Adrenal gland (tissue), 12 donors: ENCODE measurements around the gene CCDC74A. TPM values are rescaled to one million over a fixed set of nuclear protein-coding genes. Genes with fewer than 3 reads are reported as not detected.

Experiments
- DNase-seq, 7 donors: peaks; one replicate each; pipeline ENCODE4 v3.0.0-alpha.2; 2019 to 2020
- H3K27ac ChIP-seq, 5 donors: fragments of 200-600 bp; sonication (generic) in 4 of 5; 1 replicate in 3 of 5; 2 replicates in 2 of 5; pipeline versions ENCODE4 v1.5.1 to v1.8.0; 2016 to 2020; ENCODE audit warnings: mild to moderate bottlenecking in 1 of 5
- H3K27me3 ChIP-seq: fragments of 200-600 bp; 2 replicates; pipeline ENCODE4 v1.8.0; 2021
- H3K36me3 ChIP-seq, 2 donors: fragments of 200-600 bp; replicated peaks in 1 of 2; 1 replicate in 1 of 2; 2 replicates in 1 of 2; pipeline versions ENCODE4 v1.5.1 to v1.8.0; 2018 to 2022
- H3K4me1 ChIP-seq, 2 donors: fragments of 200-600 bp; replicated peaks in 1 of 2; 1 replicate in 1 of 2; 2 replicates in 1 of 2; pipeline versions ENCODE4 v1.5.1 to v1.8.0; 2018 to 2021
- H3K4me3 ChIP-seq, 4 donors: fragments of 200-600 bp; sonication (generic) in 3 of 4; one replicate each; pipeline ENCODE4 v1.5.1; 2016 to 2018
- H3K9me3 ChIP-seq, 3 donors: fragments of 200-600 bp; sonication (generic) in 1 of 3; replicated peaks in 1 of 3; 1 replicate in 2 of 3; 2 replicates in 1 of 3; pipeline versions ENCODE4 v1.5.1 to v1.8.0; 2016 to 2021
- CTCF ChIP-seq, 6 experiments: fragments of 450-650 bp in 4 of 6; fragments of 200-600 bp in 2 of 6; sonication (generic) in 1 of 6; IDR thresholded peaks; 1 replicate in 5 of 6; 2 replicates in 1 of 6; pipeline versions ENCODE4 v1.5.1 to v1.8.0; 2016 to 2021; ENCODE audit warnings: antibody characterized with exemption in 6 of 6, mild to moderate bottlenecking in 2 of 6, moderate library complexity in 1 of 6
- POLR2A ChIP-seq, 2 donors: fragments of 450-650 bp; IDR thresholded peaks; one replicate each; pipeline ENCODE4 v1.6.1; 2017; ENCODE audit warnings: antibody characterized with exemption in 2 of 2, mild to moderate bottlenecking in 2 of 2, moderate library complexity in 1 of 2
- WGBS, 4 donors: extraction: QIAGEN DNeasy Blood & Tissue Kit in 2 of 4; methylation state at CpG; one replicate each; pipeline versions ENCODE4 v1.1.5 to v1.1.7; 2013 to 2017; 5-methylcytosine and 5-hydroxymethylcytosine counted together
- intact Hi-C, 2 donors: fragments of 100-400 bp; cut with DNase I; formaldehyde crosslinking; loops; one replicate each; pipeline versions ENCODE4 v1.14.1 to v1.15.0; 2022 to 2023
- microRNA-seq, 3 donors: library from miRNA; unstranded; fragments of <30 nt; microRNA quantifications; one replicate each; pipeline ENCODE4, GENCODE V29; 2017 to 2020
- polyA plus RNA-seq, 3 donors: library from polyadenylated mRNA; stranded (reverse); fragments of 200-250 nt in 2 of 3; fragments of 350-450 nt in 1 of 3; fragmentation: Illumina TruSeq in 1 of 3; extraction: RNeasy Lipid Tissue Mini Kit (QIAGEN cat#74804) in 1 of 3; gene quantifications; one replicate each; pipeline ENCODE4 v1.2.3, GENCODE V29; 2013 to 2014
- total RNA-seq, 9 donors: library from RNA; depleted of rRNA in 4 of 9; stranded (reverse); fragments of >200 nt in 4 of 9; fragments of 120-200 nt in 1 of 9; fragmentation: NEBNext Ultra II Directional in 1 of 9; extraction: Animal tissue kit (Norgen Biotek cat#: 25700) in 1 of 9; gene quantifications; one replicate each; pipeline versions ENCODE4 v1.1.0 to v1.2.4, GENCODE V29; 2013 to 2023
- donor health status: healthy with polysubstance abuse.
- donor health status: Bipolar disorder and iron deficiency.
- donor health status: DM: yes; HTN: yes; CAD: no.
- donor health status: DM: no; HTN: no; CAD: no.
- donor health status: DM: no; HTN: no; CAD: no.
- donor health status: DM: yes; HTN: yes; CAD: no.

CCDC74A gene
- total and polyA plus RNA-seq, 12 donors, result 8.4 to 77.1 (median 35.2) TPM

- no peak overlapping the region for H3K27ac ChIP-seq
- intact Hi-C loops, result no loop called here
- H3K4me1 ChIP-seq, result no peaks in the 10 kb centered on the region
- WGBS, 4 donors, result 88 to 97% (median 94%) methylated on average over 1 of the region's 1 CpG
- H3K4me3 ChIP-seq, result no peak overlapping the region
- no peaks in the 10 kb centered on the region for H3K36me3 ChIP-seq
- TF ChIP-seq CTCF (IDR thresholded peaks at IDR 0.05) (no peak), POLR2A (IDR thresholded peaks at IDR 0.05) (no peak)
- no peaks in the 10 kb centered on the region for H3K9me3 ChIP-seq
- DNase-seq, result no peak
- H3K27me3 ChIP-seq, result no peaks in the 10 kb centered on the region
Measured at GRCh38 chr2:131572175-131572574, 44.5 kb downstream of the CCDC74A start.

GRCh38 chr2:131577812-131578211 is 50.1 kb downstream of the CCDC74A start:
- WGBS, 4 donors, result 76 to 90% (median 84%) methylated on average over 4 of the region's 4 CpGs
- Histone ChIP-seq H3K27me3 (no peaks in the 10 kb centered on the region), H3K36me3 (no peaks in the 10 kb centered on the region), H3K9me3 (no peaks in the 10 kb centered on the region), H3K4me1 (no peaks in the 10 kb centered on the region), H3K4me3 (no peak overlapping the region), H3K27ac (no peak overlapping the region)
- intact Hi-C loops, result no loop called here
- TF ChIP-seq CTCF (IDR thresholded peaks at IDR 0.05) (no peak), POLR2A (IDR thresholded peaks at IDR 0.05) (no peak)
- DNase-seq, result no peak

GRCh38 chr2:131580187-131580586 is 52.5 kb downstream of the CCDC74A start:
- no peak for TF ChIP-seq POLR2A (IDR thresholded peaks at IDR 0.05)
- no peak for TF ChIP-seq CTCF (IDR thresholded peaks at IDR 0.05)

More at GRCh38 chr2:131580187-131580586, 52.5 kb downstream of the CCDC74A start:
- no peak for DNase-seq
- H3K9me3 ChIP-seq, result no peaks in the 10 kb centered on the region
- intact Hi-C loops, result no loop called here
- no peak overlapping the region for H3K27ac ChIP-seq
- H3K27me3 ChIP-seq, result no peaks in the 10 kb centered on the region
- H3K4me1 ChIP-seq, result no peaks in the 10 kb centered on the region
- WGBS, 4 donors, result 87 to 93% (median 92%) methylated on average over 7 of the region's 7 CpGs
- H3K4me3 ChIP-seq, result no peak overlapping the region
- H3K36me3 ChIP-seq, result no peaks in the 10 kb centered on the region

Small RNA genes within 50 kb of the gene (microRNA-seq; reads per million reads assigned to microRNA genes)
- 0 reads per million in 3 donors for gene MIR4784

Other genes with a start within 250 kb of the CCDC74A start
- gene RAB6D, start 163.7 kb upstream of the CCDC74A start, total RNA-seq, result under 1 TPM in 3 of 9 donors, not detected in 6; 0.10 to 0.22 (median 0.21) TPM
- gene RAB6D, start 163.7 kb upstream of the CCDC74A start, polyA plus RNA-seq, result under 1 TPM in 2 of 3 donors, not detected in 1; 0.08 to 0.53 TPM
- not detected for gene TUBA3D, start 51.8 kb upstream of the CCDC74A start, total RNA-seq
- gene TUBA3D, start 51.8 kb upstream of the CCDC74A start, polyA plus RNA-seq, result under 1 TPM in 1 of 3 donors, not detected in 2; 0.10 TPM
- 100 to 1,000 TPM in 6 of 9 donors, 10 to 100 TPM in 3; 68.8 to 226 (median 123) TPM for gene MZT2A, start 35.5 kb upstream of the CCDC74A start, total RNA-seq
- gene MZT2A, start 35.5 kb upstream of the CCDC74A start, polyA plus RNA-seq, result 100 to 1,000 TPM in 2 of 3 donors, 10 to 100 TPM in 1; 12.4 to 184 (median 182) TPM